PFSK-1 (cell line): ENCODE measurements around the gene ATG2A.

Experiments
- FOXP2 ChIP-seq: optimal IDR thresholded peaks from 2 replicates; pipeline ENCODE3; 2011; ENCODE audit warnings: borderline replicate concordance, control low read depth, inconsistent platforms; ENCODE audit not compliant: insufficient read depth; ENCODE audit errors: extremely low read length, extremely low read depth
- POLR2AphosphoS5 ChIP-seq: IDR thresholded peaks from 2 replicates; pipeline ENCODE4 v1.6.1; 2012; ENCODE audit warnings: low read depth, mild to moderate bottlenecking, control low read depth, low read length, moderate library complexity
- SIN3A ChIP-seq: IDR thresholded peaks from 2 replicates; pipeline ENCODE4 v1.6.1; 2012; ENCODE audit warnings: mild to moderate bottlenecking, low read length, moderate library complexity, borderline replicate concordance; ENCODE audit not compliant: insufficient read depth
- TAF1 ChIP-seq: IDR thresholded peaks from 2 replicates; pipeline ENCODE4 v1.6.1; 2012; ENCODE audit warnings: low read length, control low read depth, borderline replicate concordance; ENCODE audit not compliant: insufficient read depth
- TF ChIP-seq, protein P1 (sequence below), 2 experiments: IDR thresholded peaks; 2 replicates each; pipeline versions ENCODE4 v1.6.1 to v1.8.0; 2011 to 2012; ENCODE audit warnings: low read depth in 2 of 2, low read length in 2 of 2, control low read depth in 1 of 2, inconsistent platforms in 1 of 2, mild to moderate bottlenecking in 1 of 2, moderate library complexity in 1 of 2; ENCODE audit not compliant: insufficient read depth in 1 of 2

The ATG2A gene

DNA sequence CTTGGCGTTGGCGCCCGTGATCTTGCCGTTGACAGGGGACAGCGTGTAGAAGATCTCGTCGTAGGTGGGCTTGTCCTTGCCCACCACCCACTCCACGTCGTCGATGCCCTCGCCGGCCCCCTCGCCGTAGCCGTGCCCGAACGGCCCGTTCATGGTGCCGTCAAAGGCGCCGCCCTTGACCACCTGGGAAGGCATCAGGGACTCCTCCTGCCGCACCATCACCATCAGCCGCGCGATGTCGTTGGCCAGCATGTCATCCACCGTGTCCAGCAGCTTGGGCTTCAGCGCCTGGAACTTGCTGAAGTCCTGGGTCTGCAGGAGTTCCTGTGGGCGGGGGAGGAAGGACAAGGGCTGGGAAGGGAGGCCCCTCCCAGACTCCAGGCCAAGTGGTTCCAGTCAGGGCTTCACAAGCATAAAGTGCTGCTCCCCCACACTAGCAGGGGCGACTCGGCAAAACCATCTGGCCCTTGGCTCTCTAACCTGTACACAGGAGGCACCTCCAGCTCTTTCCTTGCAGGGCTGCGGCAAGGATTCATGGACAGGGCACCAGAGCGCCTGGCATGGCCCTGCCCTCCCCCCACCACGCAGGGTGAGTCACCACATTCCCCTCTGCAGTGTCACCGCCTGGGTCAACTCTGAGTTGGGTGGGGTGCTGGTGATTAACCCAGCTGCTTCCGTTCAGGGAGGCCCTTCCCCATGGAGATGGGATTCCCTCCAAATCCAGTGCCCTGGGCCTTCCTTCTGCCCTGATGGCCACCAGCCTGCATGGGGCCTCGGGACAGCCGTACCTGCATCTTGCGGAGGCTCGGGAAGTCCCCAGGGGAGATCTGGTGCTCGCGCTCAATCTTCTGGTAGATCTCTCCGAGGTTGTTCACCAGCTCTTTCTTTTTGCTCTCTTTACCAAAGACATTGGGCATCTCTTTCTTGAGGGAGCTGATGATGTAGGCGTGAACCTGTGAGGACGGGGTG, 62.2 kb downstream of the ATG2A start:
- TF ChIP-seq POLR2AphosphoS5 (no peak), TAF1 (no peak), FOXP2 (no peak), SIN3A (no peak)
- TF ChIP-seq, protein P1, sequence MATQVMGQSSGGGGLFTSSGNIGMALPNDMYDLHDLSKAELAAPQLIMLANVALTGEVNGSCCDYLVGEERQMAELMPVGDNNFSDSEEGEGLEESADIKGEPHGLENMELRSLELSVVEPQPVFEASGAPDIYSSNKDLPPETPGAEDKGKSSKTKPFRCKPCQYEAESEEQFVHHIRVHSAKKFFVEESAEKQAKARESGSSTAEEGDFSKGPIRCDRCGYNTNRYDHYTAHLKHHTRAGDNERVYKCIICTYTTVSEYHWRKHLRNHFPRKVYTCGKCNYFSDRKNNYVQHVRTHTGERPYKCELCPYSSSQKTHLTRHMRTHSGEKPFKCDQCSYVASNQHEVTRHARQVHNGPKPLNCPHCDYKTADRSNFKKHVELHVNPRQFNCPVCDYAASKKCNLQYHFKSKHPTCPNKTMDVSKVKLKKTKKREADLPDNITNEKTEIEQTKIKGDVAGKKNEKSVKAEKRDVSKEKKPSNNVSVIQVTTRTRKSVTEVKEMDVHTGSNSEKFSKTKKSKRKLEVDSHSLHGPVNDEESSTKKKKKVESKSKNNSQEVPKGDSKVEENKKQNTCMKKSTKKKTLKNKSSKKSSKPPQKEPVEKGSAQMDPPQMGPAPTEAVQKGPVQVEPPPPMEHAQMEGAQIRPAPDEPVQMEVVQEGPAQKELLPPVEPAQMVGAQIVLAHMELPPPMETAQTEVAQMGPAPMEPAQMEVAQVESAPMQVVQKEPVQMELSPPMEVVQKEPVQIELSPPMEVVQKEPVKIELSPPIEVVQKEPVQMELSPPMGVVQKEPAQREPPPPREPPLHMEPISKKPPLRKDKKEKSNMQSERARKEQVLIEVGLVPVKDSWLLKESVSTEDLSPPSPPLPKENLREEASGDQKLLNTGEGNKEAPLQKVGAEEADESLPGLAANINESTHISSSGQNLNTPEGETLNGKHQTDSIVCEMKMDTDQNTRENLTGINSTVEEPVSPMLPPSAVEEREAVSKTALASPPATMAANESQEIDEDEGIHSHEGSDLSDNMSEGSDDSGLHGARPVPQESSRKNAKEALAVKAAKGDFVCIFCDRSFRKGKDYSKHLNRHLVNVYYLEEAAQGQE (IDR thresholded peaks at IDR 0.05; ENCODE audit: insufficient read depth in 1 of 2, low read depth in 2 of 2, low read length in 2 of 2): no peak

DNA sequence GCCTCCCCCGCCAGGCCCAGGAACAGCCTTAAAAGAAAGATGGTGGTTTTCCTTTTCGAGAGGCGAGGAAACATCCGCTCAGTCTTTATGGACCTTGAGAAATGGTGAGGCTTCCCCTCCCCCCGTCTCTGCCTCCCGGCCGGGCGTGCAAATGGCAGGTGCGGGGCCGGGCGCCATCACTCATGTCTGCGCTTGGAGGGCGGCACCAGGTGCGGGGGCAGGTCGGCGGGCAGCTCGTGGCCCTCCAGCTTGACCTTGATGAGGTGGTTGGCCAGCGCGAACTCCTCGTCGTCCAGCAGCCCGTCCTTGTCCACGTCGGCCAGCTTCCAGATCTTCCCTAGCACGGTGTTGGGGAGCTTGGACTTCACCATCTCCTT, 62.9 kb downstream of the ATG2A start:
- TF ChIP-seq TAF1 (no peak), FOXP2 (no peak), POLR2AphosphoS5 (no peak), SIN3A (no peak)
- TF ChIP-seq, protein P1 (IDR thresholded peaks at IDR 0.05; ENCODE audit: insufficient read depth in 1 of 2, low read depth in 2 of 2, low read length in 2 of 2): no peak

DNA sequence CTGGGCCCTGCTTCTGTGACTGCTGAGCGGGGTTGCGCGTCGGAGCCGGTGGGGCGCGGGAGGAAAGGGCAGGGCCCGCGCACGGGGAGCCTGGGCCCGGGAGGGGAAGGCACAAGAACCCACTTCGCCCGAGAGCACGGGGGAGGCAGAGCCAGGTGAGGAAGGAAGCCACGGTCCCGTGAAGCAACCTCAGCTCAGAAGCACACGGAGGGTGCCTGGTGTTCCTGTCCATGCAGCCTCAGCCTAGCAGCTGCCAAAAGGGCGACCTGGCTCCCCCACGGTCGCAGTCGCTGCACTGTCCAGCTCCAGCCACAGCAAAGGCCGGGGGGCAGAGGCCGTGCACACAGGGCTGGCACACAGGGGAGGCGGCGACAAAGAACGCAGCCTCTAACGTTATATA, 63.3 kb downstream of the ATG2A start:
- TF ChIP-seq TAF1: no peak
- no peak for TF ChIP-seq FOXP2

DNA sequence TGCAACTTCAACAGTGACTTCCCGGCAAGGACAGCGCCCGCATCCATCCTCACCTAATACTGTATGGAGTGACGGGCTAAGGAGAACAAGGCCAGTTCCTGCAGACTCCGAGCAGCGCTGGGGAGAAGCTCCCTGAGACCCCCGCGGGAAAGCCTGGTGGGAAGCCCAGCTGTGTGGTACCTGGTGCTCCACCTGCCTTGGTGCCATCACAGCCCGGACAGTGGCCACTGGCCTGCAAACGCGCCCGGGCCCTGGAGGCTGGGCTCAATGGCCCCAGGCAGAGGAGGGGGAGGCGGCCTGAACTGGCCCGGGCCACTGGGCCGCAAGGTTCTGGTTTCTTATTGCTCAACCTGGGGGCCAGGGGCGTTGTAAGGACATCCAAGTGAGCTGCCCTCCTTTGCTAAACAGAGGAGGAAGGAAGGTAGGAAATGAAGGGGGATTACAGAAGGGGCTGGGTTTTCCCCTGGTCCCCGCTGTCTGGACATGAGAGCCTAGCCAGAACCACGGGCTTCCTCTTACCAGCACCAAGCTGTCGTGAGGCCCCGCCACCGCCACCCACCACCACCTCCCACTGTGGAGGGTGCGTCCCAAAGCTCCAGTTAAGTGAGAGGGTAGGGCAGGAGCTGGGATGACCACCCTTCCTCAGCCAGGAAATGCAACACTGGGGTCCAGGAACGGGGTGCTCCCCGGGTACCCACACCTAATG, 64.1 kb downstream of the ATG2A start:
- TF ChIP-seq, protein P1 (IDR thresholded peaks at IDR 0.05; ENCODE audit: insufficient read depth in 1 of 2, low read depth in 2 of 2, low read length in 2 of 2): no peak
- no peak for TF ChIP-seq SIN3A
- no peak for TF ChIP-seq POLR2AphosphoS5
- no peak for TF ChIP-seq TAF1
- no peak for TF ChIP-seq FOXP2

DNA sequence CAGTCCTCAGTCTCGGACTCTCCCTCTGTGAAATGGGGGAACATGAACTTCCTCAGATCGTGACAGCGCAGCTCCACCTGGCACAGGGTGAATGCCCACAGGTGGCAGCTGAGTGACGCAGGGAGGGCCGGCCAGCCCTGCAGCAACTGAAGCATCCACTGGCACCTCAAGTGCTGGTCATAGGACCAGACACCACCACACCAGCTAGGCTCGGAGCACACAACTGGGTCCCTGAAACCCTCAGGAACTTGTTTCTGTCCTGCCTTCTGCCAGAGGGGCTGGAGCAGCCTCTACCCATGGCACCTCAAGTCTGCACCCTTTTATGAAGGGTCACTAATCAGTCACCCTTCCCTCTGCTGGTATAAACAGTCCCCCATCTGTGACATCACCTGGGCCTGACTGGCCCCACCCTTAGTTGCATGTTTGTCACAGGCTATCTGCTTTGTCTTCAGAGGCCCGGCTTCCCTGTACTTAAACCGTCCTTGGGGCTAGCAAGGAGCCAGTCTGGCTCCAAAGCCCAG, 65.1 kb downstream of the ATG2A start:
- no peak for TF ChIP-seq SIN3A
- no peak for TF ChIP-seq TAF1
- TF ChIP-seq, protein P1 (IDR thresholded peaks at IDR 0.05; ENCODE audit: insufficient read depth in 1 of 2, low read depth in 2 of 2, low read length in 2 of 2): no peak
